ENCODE data around the gene VWF.
A peak's percentile ranks its signal among the peaks of the same experiment; 100 is the strongest.
"Not testable (repeated sequence)": the region's sequence is repeated elsewhere in the genome, so short reads cannot be mapped to it uniquely, and the experiment has no call there.

VWF gene

DNA sequence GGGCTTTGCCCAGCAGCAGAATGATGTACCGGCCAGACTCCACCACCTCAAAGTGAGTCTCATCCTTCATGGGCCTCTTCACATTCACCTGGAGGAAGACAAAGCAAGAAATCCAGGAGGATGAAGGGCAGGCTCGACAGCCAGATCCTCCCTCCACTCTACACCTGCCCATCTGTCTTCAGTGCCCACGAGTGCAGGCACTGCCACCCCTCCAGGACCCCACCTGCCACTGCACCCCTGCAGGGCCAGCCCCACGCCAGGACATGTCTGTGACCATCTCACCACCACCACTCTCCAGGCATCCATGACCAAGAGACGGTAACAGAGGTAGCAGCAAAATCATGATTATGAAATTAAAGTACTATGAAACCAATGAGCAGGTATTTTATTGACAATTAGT lies 95.1 kb downstream of the VWF start:
- no peak for DNase-seq

DNA sequence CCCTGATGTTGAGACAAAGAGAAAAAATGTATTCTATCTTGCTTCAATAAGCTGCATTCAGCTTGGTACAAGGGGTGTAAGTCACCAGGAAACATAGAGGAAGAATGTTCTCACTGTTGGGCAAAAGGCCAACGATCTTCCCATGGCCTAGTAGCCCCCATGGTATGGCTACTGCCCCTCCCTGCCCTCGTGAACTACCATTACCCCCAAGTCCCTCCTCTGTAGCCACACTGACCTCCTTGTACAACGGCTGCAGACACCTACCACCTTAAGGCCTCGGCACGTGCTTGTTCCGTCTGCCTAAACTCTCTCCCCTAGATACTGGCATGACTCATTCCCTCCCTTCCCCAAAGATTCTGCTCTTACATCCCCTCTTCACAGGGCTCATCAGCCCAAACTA lies 97.5 kb downstream of the VWF start:
- DNase-seq, result no peak

DNA sequence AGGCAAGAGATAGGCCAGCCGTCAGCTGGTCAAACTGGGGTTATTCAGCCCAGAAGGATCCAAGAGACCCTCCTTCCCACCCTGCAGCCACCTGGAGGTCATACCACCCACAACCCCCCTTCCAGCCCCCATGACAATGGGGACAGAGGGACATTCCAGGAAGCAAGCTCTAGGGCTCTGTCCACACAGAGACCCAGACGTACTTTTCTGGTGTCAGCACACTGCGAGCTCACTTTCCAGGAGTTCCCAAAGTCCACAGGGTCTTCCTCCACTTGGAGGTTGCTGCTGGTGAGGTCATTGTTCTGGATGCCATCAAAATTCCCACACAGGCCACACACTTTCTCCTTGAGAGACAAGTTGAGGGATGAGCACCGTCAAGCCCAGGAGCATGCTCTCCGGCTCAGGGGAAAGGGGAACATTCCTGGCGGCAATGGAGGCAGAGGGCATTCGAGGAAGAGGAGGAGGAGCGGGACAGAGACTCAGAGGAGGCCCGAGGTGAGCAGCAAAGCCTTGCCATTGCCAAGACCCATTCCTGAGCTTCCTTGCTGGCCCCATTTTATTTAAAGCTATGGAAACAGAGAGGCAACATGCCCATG lies 98.7 kb downstream of the VWF start:
- not testable (repeated sequence) for DNase-seq

DNA sequence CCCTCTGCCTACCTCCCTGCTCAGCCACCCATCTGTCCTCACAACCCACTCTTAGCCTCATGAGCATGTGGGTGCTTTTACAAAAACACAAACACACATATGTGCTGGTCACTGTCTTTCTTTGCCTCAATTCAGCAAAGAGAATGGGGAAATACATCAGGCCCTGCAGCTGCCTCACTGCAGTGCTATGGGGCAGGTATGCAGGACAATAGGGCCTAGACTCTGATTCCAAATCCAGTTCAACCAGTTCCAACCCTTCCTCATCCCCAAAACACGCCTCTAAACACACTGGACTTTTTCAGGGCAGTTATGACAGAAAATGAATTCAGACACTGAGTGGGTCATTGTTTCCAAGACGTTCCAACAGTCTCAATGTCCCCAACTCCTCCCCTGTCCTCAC lies 100.4 kb downstream of the VWF start:
- not testable (repeated sequence) for DNase-seq

DNA sequence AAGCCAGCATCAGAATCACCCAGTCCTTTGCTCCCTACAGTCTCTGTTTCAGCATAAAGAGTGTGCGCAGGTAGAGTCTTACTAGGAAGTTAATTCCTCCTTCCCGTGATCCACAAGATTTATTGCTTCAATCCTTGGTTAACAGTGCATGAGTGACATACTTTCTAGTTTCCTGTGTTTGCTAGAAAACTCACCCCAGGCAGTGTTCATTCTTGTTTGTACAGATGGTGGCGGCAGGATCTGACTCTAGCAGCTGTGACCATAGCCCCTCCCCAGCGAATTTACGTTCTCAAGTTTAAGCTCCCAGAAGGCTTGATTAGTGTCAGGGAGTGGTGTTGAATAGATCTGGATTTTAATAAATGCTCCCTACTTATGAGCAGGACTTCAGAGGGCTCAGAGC lies 103.5 kb downstream of the VWF start:
- peak; percentile 28 for DNase-seq

DNA sequence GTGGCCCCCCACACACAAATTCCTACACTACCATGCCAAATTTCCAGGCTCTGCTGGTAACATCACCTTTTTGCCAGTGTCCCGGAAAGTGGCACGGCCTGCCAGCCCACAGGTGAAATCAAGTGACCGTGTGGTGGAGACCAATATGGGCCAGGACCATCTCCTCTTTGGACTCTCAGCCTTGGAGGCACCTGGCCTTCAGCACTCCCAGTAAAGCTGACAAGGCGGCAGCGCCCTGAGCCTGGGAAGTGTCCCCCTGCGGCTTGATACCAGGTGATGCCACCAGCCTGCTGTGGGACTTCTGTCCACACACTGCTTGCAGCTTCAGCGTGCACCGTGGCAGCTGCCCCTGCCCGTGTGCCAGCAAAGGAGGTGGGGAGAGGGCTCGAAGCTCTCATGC lies 104.0 kb downstream of the VWF start:
- not testable (repeated sequence) for DNase-seq

DNA sequence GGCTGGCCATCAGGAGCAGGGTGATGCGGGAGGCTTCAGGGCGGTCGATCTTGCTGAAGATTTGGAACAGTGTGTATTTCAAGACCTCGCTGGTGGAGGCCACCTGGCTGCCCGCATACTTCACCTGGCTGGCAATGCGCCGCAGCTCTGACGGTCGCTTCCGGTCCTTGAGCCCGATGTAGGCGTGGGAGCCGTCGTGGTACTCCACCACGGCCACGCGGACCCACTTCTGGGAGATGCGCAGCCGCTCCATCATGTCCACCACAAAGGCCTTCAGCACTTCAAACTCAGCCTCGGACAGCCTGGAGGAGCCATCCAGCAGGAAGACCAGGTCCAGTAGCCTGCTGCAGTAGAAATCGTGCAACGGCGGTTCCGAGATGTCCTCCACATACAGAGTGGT lies 105.2 kb downstream of the VWF start:
- DNase-seq, result not testable (repeated sequence)

DNA sequence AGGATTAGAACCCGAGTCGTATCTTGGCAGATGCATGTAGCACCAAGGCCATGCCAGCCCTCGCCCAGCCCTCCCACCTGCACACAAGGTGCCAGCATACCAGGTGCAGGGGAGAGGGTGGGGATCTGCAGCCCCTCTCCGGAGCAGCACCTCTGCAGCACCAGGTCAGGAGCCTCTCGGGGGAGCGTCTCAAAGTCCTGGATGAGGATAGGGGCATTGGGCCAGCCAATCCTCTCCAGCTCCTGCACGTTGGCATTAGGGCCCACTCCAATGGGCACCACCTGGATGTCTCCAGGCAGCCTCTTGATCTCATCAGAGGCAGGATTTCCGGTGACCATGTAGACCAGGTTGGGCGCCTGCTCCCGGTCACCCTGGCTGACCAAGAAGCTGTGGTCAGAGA lies 106.2 kb downstream of the VWF start:
- no peak for DNase-seq

DNA sequence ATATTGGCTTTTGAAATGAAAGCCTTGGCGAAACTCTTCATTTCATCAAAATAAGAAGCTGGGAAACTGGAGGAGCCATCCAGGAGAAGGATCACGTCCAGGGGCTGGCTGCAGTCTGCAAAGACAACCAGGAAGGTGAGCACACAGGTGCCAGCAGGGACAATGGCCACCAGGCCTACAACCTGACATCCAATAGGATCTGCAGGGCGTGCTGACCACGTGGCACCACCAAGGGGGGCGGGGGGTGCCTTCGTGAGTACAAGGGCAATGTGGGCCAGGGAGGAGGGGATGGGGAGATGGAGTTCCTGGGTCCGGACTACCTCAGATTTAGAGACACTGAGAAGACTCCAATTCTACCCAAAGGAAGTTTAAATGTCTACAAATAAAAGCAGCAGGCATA lies 107.7 kb downstream of the VWF start:
- no peak for DNase-seq

DNA sequence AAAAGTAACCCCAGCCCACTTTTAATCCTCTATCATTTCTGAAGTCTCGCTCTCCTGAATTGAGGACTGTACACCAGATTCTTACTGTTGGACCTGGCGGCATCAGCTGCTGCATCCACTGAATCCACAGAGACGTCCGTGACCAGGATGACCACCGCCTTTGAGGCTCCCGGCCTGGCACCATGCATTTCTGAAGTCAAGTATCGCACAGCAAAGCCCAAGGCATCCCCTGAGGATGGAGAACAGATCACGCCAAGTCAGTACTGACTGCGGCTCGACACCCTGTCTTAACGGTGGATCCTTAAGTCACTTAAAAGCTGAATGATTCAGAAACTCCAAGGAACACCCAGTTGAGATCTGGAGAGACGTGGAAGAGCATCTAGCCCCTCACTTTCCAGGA lies 108.5 kb downstream of the VWF start:
- not testable (repeated sequence) for DNase-seq

DNA sequence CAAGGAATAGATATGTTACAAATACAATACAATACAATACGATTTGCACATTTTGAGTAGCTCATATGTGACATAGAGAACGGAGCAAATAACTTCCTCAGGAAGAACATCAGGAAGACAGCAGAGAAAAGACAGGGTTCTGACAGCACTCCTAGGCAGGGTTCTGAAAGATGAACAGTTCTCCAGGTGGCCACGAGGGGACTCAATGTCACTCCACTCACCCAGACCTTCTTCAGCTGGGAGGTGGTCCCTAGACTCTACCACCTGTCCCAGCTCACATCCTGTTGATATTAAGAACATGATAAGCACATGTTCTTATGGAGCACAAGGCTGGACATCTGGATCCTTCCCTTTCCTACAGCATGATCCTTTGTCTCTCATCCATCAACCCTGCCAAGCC lies 109.2 kb downstream of the VWF start:
- DNase-seq, result not testable (repeated sequence)

DNA sequence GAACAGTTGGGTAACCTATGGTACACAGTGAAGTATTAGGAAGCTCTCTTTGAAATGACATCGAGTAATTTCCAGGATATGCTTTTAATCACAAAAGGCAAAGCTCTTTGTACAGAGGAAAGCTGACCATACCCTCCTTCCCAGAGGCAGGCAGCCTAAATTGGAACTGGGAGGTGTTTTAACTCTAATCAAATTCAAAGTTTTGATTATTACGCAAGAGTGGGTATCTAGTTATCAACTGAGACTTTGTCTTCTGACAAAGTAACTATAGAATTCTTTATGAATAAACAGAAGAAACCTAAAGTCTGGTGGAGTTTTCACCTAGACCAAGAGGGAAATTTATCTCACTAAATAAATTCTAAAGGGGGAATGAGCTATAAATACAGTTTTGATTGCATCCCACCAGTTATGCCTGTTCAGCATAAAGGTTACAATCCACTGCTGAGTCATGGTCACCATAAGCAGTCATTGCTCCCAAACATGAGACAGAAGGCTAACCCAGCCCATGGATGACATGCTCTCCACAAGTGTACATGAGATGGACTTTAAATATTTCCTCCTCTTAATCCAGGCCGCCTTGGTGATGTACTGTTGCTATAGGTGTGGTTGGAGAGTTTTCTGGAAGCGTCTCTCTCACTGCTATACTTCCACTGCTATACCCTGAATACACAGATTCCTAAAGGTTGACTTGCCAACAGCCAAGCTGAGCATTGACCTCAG lies 113.7 kb downstream of the VWF start:
- DNase-seq, result not testable (repeated sequence)

DNA sequence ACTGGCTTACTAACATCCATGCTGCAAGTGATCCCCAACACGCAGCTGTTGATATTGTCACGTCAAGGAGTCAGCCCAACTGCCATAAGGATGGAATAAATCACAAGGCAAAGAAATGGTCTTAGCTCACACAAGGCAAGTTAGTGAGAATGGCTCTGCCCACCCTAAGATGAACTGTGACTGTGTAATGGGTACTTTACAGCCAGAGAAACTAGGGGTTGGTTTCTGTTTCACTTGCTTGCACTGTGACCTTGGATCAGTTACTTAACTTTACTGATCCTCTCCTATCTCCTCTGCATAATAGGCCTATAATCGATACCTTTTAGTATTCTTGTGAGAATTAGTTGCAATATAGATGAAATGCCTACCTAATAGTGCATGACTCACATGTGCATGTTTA lies 127.2 kb downstream of the VWF start:
- DNase-seq, result no peak

DNA sequence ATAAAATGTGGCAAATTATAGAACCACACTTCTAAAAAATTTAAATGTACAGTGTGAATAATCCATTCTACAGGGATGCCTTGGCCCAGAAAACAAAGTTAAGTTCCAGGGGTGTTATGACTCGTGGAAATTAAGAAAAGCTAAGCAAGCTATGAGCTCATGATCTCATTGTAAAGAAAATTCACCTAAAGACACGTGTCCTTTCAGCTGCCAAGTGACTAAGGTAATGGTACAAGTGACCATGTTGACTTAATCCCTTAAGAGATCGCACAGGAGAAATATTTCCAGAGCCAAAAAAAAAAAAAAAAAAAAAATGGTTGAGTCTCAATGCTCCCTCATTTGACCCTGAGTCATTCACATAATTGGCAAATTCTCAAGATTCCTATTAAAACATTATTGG lies 128.0 kb downstream of the VWF start:
- DNase-seq, result no peak

DNA sequence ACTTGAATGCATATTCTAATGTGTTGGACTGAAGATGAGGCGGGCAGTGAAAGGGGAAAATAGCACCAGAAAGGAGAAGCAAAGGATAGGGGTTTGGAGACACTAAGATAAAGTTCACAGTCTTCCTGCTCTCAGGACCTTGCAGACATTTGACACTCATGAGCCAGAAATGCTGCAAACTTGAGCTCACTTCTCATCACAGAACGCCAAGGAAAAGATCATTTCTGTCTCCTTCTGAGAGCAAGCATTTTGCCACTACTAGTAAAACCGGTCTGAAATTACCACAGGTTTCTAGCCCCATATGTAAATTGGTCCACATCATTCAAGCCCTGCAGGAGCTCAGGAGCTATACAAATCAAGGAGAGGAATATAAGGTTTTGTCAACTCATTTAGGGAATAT lies 134.8 kb downstream of the VWF start:
- no peak for DNase-seq

DNA sequence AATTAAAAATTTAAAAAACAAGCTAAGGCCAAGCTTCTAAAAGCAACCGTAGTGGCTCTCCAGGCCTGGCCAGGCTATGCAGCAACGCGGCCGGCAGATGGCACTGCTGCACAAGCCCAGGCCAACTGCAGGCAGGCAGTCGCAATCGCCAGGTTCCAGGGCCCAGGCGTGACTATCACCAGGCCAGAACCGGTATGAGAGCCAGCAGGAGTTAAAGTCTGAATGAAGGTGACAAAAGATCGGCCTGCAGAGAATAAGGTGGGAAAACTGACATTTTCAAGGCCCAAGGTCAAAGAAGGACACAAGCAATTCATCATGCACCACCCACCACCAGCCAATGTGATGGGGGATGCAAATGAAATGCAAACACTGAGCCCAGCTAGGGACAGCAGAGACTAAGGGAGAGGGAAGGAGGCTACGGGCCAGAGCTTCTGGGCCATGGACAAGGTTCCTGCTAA lies 135.8 kb downstream of the VWF start:
- peak; percentile 48 for DNase-seq

DNA sequence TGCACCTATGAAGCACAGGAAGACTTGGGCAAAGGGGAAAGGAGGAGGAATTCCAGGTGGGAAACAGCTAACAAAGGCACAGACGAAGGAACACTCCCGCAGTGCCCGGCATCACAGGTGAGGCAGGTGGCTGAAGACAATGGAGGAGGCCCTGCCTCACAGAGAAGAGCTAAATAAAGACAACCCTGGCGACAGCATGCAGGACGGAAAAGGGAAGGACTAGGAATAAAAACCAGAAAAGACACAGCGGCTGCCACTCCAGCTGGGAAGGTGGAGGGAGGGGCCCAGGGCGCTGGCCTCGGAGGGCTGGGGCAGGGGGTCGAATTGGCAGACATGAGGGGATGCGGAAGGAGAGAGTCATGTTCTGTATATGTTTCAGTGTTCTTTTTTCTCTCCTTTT lies 136.4 kb downstream of the VWF start:
- no peak for DNase-seq

DNA sequence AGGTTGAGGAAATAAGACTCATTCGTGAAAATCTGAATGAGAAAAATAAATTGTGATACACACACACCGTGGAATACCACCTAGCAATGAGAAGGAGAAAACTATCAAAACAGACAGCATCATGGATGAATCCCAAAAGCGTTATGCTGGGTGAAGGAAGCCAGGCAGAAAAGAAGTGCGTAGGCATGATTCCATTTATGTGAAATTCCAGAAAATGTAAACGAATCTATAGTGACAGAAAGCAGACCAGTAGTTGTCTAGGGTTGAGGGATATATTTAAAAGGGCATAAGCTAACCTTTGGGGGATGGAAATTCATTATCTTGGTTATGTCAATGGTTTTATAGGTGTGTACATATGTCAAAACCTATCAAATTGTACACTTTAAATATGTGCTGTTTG lies 136.9 kb downstream of the VWF start:
- DNase-seq, result no peak

DNA sequence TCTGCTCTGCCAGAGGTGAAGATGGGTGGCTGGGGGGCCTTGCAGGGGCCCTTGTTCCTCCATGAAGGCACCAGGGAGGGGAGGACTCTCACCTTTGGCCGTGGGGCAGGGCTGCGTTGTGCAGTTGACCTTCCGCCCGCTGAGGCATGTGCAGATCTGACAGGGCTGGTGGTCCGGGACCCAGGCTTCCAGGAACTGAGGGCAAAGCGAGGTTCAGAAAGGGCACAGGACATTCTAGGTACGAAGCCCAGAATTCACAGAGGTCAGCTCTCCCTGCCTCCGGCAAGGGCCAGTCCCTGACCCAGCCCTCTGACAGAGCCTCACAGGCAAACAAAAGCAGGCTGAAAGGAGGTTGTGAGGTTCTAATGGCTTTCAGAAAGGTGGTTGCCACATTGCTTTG lies 139.0 kb downstream of the VWF start:
- no peak for DNase-seq

DNA sequence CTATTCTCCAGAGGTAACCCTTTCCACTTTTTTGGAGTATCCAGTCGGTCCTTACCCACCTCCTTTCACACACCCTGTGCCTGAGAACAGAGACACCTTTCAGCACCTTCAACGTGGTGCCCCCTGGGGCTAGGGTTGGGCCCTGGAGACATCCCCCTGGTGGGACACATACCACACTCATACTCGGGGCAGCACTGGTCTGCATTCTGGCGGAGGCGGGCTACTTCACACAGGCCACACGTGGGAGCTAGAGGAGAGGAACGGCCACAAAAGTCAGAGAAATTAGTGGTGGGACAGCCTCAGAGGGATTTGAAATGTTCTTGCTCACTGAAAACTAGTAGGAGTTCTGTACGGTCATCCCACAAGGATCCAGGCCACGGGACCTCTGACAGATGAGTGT lies 139.6 kb downstream of the VWF start:
- no peak for DNase-seq

DNA sequence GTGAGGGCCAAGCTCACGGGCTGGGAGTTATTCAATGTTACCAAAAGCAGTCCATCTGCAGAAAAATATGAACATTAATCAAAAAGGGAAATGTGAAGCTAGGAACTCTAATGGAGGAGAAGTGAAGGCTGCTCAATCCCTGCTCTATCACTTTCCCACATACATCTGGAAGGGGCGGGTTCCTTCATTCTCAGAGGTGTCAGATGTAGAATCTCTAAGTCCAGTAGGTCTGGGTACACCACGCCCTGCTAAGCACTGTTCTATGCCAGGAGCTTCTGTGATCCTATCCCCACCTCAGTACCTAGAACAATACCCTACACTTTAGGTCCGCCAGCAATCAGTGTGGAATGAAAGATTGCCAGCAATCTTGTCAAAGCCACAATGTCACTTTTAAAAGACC lies 142.4 kb downstream of the VWF start:
- DNase-seq, result no peak

DNA sequence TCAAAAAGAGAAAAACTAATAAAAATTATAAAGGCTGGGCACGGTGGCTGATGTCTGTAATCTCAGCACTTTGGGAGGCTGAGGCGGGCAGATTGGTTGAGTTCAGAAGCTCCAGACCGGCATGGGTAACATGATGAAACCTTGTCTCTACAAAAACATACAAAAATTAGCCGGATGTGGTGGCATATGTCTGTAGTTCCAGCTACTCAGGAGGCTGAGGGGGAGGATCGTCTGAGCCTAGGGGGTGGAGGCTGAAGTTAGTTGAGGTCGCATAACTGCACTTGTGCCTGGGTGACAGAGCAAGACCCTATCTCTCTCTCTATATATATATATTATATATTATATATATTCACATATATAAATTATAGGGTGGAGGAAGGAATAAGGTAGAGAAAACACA lies 146.9 kb downstream of the VWF start:
- no peak for DNase-seq

DNA sequence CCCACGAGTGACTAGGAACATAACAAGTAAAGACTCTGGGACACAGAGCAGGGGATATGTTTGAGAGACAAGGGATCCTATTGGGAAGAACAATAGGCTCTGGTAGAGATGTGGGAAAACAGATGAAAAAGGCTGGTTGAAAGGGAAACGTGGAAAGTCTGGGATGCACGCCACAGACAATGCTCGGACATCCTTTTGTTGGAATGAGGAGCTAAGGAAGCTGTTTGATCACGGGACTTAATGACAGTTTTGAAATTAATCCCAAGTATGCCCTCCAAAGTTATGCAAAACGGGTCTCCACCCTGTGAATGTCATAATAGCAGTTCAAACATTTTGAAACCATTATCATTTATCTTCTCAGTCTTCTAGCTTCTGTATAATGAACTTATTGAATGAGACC lies 147.8 kb downstream of the VWF start:
- no peak for DNase-seq

DNA sequence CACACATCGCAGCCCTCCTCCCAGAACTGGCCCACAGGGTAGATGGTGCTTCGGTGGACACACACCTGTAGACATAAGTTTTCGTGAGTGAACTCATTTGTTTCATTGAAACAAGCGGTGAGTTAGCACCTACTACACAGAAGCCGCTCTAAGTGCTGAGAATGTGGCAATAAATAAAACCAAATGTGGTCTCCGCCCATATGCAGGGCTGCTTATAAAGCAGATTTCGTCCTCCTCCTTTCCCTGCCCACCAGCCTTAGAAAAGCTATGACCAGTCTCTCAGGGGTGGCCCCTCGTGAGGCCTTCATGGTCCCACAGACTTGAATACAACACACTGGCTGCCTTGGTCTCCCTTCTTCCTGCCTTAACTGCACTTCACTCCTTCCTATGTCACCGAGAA lies 148.3 kb downstream of the VWF start:
- no peak for DNase-seq

DNA sequence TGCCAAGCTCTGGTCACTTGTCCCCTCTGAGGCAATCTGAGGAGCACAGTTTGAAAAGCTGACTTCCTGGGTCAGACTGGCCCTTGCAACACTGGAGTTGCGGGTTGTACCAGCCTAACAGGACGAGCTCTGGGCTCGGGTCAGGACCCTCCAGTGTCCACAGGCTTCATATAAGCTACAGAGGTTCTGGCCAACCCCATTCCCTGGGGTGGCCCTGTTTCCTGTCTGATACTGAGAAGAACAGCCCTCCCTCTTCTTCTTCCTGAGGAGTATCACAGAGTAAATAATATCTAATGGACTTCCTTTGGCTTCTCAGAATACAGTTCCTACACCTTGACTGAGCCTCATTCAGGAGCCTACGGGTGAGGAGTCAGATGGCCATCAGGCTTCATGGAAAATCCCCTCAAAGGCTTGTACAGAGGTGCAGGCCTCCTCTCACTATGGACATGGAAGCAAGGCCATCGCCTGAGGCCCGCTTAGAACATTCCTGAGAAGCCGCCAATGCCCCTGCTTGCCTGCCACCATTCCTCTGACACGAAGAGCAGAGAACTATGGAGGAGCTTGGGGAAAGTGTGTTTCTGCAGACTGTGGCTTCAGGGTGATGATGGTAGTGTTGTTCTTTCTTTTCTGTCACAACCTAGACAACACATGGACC lies 150.9 kb downstream of the VWF start:
- DNase-seq, result no peak
